HepG2 (cell line): ENCODE data around the gene ZNRF4.

ENCODE experiments used
- EZH2 ChIP-seq: conservative IDR thresholded peaks from 2 replicates; pipeline ENCODE4 v1.6.1; 2012; ENCODE audit warnings: mild to moderate bottlenecking, low read depth, low read length, moderate library complexity
- GPN1 ChIP-seq: sonication (generic); formaldehyde crosslinking; IDR thresholded peaks from 2 replicates; pipeline ENCODE4 v1.5.1; 2020; ENCODE audit warnings: missing genetic modification reagents, borderline replicate concordance
- TCF7L2 ChIP-seq: IDR thresholded peaks from 2 replicates; pipeline ENCODE4 v1.6.1; 2011; ENCODE audit warnings: mild to moderate bottlenecking, low read depth, low read length, moderate library complexity
- ZKSCAN8 ChIP-seq: IDR thresholded peaks from 2 replicates; pipeline ENCODE4 v1.6.1; 2016; ENCODE audit warnings: borderline replicate concordance, missing genetic modification reagents, missing compliant biosample characterization
- TF ChIP-seq, protein P1 (sequence below): sonication (generic); formaldehyde crosslinking; IDR thresholded peaks from 2 replicates; pipeline ENCODE4 v1.5.0; 2020; ENCODE audit warnings: missing genetic modification reagents
- TF ChIP-seq, protein P2 (sequence below): sonication (generic); formaldehyde crosslinking; IDR thresholded peaks from 2 replicates; pipeline ENCODE4 v1.5.0; 2020; ENCODE audit warnings: mild to moderate bottlenecking, missing genetic modification reagents, moderate library complexity

DNA sequence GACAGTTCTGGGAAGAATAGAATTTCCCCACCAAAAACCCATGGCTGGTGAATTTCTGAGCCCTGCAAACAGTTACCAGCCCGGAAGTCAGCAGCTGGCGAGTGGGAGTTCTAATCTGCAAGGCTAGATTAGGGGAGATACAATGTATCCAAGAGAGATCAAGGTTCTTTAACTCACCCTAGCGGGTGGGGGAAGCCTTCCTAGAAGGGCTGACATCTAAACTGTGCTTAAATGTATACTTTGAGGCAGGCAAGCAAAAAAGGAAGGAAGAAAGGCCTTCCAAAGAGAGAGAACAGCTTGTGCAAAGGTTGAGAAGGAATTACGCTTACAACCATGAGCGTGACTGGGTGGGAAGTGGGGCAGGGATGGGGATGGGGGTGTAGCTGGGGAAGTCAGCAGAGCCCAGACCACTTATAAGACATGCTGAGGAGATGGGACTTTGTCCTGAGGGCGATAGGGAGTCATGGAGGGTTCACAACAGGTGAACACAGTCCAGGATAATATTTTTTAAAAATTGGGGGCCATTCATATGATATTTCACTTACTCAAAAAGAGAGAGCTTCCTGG lies 20.8 kb upstream of the ZNRF4 start:
- TF ChIP-seq, protein P1, sequence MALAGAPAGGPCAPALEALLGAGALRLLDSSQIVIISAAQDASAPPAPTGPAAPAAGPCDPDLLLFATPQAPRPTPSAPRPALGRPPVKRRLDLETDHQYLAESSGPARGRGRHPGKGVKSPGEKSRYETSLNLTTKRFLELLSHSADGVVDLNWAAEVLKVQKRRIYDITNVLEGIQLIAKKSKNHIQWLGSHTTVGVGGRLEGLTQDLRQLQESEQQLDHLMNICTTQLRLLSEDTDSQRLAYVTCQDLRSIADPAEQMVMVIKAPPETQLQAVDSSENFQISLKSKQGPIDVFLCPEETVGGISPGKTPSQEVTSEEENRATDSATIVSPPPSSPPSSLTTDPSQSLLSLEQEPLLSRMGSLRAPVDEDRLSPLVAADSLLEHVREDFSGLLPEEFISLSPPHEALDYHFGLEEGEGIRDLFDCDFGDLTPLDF, result no peak
- TF ChIP-seq EZH2, result no peak
- no peak for TF ChIP-seq ZKSCAN8
- no peak for TF ChIP-seq TCF7L2
- TF ChIP-seq GPN1, result no peak
- TF ChIP-seq, protein P2, sequence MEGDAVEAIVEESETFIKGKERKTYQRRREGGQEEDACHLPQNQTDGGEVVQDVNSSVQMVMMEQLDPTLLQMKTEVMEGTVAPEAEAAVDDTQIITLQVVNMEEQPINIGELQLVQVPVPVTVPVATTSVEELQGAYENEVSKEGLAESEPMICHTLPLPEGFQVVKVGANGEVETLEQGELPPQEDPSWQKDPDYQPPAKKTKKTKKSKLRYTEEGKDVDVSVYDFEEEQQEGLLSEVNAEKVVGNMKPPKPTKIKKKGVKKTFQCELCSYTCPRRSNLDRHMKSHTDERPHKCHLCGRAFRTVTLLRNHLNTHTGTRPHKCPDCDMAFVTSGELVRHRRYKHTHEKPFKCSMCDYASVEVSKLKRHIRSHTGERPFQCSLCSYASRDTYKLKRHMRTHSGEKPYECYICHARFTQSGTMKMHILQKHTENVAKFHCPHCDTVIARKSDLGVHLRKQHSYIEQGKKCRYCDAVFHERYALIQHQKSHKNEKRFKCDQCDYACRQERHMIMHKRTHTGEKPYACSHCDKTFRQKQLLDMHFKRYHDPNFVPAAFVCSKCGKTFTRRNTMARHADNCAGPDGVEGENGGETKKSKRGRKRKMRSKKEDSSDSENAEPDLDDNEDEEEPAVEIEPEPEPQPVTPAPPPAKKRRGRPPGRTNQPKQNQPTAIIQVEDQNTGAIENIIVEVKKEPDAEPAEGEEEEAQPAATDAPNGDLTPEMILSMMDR (CRISPR knock-in tag), result no peak
